Testis (tissue), 2 donors: Measurements from ENCODE around the gene NAGA.

Source experiments
- CTCF ChIP-seq, 3 experiments: fragments of 450-650 bp in 2 of 3; fragments of 200-600 bp in 1 of 3; sonication (generic) in 1 of 3; IDR thresholded peaks; one replicate each; pipeline ENCODE4 v1.5.1; 2016 to 2019; ENCODE audit warnings: antibody characterized with exemption in 3 of 3, mild to moderate bottlenecking in 2 of 3, moderate library complexity in 1 of 3
- POLR2A ChIP-seq: fragments of 450-650 bp; IDR thresholded peaks from one replicate; pipeline ENCODE4 v1.6.1; 2017; ENCODE audit warnings: antibody characterized with exemption, mild to moderate bottlenecking, moderate library complexity

GRCh38 chr22:42116848-42117424, 46.3 kb upstream of the NAGA start:
- TF ChIP-seq CTCF (IDR thresholded peaks at IDR 0.05) (no peak), POLR2A (no peak)
